NCI-H187 treated with DMSO at 0.1 percent for 48 hours (cell line): Measurements from ENCODE around the gene RNASE13.
A peak's percentile ranks its signal among the peaks of the same experiment; 100 is the strongest.
"Not testable (repeated sequence)": the region's sequence is repeated elsewhere in the genome, so short reads cannot be mapped to it uniquely, and the experiment has no call there.

Experiments used
- DNase-seq: peaks from one replicate; lab custom pipeline; 2025; lab: John Stamatoyannopoulos, UW

RNASE13 gene

DNA sequence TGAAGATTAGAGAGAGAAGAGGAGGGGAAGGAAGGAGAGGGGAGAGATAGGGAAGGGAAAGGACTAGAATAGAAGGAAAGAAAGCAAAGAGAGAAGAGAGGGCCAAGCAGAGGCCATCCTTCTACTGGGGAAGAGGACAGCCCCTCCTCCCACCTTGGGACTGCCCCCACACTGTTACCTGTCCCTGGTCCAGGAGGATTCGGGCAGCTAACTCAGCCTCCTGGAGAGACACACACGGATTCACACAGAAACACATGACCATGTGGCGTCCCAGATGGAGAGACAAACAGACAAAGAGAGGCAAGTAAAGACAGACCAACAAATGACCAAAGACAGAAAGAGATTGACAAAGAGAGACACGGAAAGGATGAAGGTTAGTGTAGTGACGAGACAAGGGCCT lies 11.9 kb downstream of the RNASE13 start:
- DNase-seq, result no peak

DNA sequence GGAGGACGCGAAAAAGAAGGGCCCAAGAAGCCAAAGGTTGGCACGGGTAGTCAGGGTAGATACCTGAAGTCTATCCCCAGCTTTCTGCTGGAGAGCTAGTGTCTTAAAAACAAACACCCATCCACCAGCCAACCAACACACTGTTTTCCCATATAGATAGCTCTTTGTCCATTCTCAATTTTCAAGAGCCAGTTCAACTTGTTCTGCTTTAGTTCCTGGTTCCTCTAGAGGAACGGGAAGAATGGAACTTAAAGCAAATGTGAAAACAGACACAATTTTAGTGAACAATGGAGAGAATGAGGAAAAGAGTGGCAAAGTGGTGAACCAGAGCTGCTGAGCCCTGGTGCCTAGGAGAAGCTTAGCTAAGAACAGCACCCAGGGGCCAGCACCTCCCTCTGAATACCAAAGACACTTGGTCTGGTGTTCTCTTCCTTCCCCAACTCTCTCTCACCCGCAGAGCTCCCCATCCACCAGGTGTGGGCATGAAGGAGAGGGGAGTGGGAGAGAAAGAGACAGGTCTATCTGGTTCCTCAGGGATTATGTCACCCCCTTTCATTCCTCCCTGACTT lies 13.5 kb downstream of the RNASE13 start:
- DNase-seq, result no peak

DNA sequence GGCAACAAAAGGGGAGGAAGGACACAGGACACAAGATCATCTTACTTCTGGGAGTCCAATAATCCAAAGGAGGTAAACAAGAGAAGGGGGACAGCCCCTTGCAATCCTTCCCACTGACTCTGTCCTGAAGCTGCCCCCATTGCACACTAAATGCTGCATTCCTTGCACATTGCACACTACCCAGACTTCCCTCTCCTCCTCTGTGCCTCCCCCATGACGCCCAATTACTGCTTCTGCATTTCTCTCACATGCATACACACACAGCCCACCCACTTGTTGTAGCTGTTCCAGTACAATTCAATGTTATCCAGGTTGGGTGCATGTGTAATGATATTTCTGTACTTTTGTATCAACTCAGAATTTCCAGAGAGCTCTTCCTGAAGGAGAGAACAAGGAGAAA lies 15.2 kb downstream of the RNASE13 start:
- DNase-seq, result no peak

DNA sequence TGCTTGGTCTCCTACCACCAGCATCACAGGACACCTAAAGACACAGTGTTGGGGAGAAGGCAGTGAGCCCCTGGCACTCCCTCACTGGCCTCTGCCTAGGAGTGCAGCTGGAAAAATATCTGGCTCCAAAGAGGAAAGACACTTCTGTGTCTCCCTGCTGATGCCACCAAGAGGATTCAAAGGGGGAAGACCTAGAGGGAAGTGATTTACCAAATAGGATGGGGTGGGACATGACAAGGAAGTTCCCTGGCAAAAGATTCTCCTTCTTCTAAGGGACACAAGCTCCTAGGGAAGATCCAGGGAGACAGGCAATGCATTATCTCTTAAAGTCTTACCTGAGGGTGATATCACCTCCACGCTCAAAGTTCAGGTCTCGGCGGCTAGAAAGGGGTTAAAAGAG lies 15.8 kb downstream of the RNASE13 start:
- DNase-seq, result no peak

DNA sequence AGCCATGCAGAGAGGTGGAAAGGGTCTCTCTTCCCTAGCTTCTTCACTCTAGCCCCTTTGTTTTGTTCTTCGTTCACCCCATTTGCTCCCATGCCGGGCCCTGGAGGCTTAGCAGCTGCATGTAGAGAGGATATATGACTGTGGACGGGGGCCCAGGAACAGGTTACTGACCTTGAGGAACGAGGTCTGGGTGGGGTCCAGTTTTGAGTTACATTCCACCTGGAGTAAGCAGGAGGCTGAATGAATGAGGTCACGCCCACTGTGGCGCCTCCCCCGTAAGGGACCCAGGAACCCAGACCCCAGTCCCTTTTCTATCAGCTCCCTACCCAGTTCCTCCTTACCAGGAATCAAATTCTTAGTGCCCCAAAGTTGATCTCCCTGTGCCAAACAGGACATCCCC lies 16.3 kb downstream of the RNASE13 start:
- no peak for DNase-seq

DNA sequence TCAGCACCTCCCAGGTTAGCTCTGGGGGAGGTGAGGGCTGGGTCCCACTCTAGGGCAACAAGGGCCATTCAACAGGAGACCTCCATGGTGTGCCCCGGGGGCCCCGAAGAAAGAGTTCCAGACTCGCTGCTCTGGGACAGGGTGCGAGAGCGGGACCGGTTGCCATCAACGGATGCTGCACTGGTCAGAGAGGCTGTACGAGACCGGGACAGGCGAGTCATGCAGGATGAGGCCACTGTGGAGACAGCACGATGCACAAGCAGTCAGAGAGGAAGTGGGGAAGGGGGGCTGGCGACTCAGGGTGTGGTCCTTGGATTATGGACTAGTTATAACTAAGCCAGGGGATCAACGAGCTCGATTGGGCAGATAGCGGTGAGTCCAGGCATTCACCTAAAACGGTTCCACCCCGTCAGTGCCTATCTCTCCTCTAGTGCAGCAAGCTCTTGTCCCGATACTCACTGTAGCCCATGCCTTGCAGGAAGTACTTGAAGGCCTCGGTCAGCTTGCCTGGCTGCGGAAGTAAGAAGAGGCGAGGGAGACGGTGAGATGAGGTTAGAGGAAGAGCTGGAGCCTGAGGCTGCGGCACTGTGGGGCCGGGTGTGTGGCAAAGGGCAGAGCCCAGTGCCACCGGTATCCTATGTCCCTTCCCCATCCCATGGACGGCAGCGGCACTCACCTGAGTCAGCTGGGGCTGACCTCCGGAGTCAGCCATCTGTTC lies 16.9 kb downstream of the RNASE13 start:
- no peak for DNase-seq

DNA sequence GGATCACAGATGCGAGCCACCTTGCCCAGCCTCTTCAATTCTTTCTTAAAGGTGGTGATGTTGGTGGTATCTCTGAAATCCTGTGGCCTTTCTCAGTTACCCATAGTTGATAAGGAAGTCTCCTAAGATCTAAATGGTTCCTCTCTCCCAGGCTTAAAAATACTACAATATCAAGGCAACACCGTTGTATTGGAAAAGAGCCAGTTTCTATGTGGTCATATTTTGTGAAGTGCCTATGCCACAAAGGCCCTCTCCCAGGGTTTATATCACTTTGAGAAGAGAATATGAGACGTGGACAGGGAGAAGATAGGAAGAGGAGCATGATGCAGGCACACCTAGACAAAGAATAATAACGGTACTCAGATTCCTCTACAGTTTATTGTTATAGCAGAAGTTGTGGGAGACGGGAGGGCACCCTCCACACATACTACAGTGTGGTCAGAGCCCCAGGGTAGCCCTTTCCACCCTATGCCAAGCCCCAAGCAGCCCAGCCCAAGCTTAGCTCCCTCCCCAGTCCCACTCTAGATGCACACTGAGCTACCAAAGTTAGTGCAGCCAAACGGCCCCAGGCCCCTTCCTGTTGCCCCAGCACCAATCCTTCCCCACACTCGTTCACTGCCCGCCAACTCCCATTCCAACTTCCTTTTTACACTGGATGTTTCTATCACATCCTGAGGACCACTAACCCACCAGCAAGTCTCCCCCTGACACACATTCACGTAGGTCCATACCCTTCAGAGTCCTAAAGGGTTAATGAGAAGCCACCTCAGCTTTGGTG lies 18.0 kb downstream of the RNASE13 start:
- no peak for DNase-seq

DNA sequence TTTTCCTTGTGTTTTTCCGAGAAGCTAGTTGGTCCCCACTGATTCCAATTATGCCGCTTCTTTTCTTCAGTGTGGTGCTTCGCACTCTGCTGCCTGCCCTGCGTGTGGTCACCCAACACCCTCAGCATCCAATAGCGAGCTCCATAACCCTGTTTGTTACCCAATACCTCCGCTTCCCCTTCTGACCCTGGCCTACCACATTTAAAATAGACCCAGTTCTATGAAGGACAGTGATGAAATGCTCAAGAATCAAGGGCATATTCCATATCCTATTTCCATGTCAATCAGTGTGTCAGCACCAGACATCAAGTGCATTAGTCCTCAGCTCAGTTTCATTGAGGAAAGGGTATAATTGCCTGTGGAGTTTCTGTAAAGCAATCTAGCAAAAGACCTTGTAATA lies 19.3 kb downstream of the RNASE13 start:
- DNase-seq, result no peak

DNA sequence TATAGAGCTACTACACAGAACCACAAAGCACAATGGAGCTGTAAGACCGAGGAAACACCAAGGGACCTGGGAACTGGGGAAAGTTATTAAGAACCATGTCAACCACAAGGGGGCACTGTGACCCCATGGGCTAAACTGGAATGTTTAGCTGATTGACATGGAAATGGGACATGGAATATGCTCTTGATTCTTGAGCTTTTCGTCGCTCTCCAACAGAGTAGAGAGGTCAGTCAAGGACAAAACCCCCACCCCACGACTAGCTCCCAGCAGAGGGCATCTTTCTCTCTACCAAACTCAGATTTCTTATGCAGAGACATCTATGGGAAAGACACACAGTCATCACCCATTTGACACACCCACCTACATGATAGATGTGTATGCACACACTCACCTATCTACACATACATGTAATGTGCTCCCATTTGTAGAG lies 19.8 kb downstream of the RNASE13 start:
- DNase-seq, result peak; percentile 66

DNA sequence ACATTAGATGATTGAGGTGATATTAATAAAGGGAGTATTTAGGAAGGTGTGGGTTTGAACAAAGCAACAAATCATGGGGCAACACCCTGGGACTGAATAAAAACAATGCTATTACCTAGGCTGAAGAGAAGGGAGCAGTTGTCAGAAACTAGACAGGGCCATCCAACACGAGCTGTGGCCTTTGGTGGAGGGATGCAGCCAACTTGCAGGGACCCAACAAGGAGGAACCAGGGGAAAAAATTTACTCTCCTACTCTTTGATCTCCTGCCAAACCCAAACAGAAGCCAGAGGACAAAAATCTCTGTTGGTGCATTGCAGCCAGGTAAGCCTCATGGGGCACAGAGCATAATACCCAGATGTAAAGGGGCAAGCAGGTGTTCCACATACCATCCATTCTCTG lies 23.5 kb downstream of the RNASE13 start:
- DNase-seq, result no peak

DNA sequence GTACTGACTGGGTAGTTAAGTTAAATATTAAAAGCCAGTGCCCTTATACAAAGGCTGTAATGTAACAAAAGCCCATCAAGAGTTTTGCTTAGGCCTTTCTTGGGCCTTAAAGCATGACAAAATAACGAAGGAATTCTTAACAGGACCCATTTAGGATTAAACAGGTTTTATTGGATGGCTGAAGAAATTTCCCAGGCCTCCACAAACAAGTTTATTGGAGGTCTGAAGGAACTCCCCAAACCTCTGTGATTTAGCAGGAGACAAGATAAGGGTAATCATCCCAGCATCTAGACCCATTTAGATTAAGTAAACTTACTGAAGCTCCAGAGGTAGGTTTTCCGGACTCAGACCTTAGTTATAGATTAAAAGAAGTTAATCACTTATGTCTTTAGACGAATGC lies 24.9 kb downstream of the RNASE13 start:
- DNase-seq, result not testable (repeated sequence)

DNA sequence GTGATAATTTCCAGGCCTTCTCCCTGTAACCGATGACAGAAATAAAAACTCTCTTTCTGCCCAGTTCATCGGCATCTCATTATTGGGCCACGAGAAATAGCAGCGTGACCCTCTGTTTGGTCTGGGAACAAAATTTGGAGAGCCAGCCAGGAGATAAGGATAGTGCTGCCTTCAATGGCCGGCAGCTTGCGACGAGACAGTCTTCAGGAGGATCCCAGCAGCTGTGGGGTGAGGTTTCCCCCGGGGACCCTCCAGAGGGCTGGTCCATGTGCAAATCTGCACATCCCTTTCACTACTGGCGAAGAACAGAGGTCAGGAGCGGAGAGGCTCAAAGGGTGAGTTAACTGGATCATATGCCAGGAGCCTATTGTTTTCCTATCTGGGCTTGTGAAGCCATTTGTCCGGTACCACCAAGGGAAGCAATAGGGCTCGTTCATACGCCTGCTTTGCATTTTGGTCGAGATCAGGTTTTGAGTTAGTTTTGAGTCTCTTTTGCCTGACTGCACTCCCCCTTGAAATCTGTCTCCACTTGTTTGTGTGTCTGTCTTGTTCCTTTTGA lies 30.7 kb downstream of the RNASE13 start:
- no peak for DNase-seq

DNA sequence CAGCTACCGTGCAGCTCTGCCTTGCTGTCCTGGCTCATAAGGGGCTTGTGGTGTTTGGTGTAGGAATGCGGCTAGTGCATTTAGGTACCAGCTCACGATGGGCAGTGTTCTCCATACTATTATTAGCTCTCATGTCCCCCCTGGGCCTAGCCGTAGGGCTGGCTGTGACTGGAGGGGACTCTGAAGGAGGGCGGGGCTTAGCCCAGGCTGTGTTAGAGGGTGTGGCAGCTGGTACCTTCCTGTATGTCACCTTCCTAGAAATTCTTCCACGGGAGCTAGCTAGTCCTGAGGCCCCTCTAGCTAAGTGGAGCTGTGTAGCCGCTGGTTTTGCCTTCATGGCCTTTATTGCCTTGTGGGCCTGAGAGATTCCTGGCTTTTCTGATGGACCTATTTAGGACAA lies 33.4 kb downstream of the RNASE13 start:
- no peak for DNase-seq

DNA sequence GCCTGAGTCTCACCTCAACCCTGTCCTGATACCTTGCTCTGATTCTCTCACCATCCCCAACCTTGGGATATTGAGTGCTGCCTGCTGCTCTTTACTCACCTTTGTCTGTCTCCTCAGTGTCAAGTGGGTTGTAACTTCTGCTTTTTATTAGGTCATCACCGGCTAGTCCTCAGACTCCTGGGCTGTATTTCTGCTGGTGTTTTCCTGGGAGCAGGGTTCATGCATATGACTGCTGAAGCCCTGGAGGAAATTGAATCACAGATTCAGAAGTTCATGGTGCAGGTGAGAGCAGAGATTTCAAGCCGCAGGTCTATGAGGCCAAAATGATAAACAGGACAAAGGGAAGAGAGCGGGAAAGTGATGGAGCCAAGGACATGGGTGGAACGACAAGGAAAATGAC lies 35.0 kb downstream of the RNASE13 start:
- no peak for DNase-seq

DNA sequence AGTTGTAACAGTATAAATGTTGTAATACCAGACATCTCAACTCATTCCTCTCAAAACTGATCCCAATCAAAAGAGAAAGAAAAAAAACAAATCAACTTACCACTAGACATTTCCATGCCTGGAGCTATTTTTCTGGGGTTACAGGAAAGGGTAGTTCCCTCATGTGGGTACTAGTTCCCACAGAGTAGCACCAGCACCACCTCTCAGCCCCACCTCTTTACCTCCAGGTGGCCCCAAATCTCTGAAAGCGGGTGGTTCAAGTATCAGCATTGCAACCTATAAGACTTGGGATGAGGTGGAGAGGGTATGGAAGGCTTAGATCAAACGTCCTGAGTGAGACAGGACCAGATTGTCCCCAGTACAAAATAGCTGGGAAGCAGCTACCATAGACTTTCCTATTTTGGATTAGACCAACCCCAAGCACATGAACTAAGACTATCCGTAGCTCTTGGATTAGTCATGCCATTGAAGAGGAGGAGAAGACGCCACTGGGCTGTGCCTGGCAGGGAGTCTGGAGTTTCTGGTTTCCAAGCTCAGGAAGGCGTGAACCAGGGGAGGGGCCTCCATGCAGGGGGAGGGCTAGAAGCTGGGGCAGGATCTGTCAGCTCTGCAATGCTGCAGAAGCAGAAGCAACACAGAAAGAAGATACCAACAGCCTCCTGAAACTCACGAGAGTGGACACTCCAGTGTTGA lies 35.8 kb downstream of the RNASE13 start, which contains the start of gene SLC39A2:
Gene SLC39A2, plus strand, starts transcription at position 620 of the 693 bp plus-strand sequence. CDS start 154 bp downstream, outside the sequence.
- no peak for DNase-seq

DNA sequence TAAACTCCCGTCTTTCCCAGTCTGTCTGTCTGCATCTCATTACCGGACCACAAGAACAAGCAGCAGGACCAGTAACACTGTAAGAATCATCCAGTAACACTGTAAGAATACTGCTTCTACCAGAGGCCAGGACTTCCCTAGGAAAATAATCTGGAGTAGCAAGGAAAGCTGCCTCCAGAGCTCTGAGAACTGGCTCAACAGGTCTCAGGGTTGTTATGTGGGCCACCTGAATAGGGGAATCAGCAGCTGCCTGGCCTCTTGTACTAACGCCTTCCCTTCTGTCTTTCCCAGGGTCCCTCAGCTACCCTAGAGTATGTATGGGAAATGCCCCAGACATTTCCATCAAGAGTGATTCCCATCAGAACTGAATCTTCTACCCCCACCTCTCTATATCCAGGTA lies 36.5 kb downstream of the RNASE13 start:
- no peak for DNase-seq

DNA sequence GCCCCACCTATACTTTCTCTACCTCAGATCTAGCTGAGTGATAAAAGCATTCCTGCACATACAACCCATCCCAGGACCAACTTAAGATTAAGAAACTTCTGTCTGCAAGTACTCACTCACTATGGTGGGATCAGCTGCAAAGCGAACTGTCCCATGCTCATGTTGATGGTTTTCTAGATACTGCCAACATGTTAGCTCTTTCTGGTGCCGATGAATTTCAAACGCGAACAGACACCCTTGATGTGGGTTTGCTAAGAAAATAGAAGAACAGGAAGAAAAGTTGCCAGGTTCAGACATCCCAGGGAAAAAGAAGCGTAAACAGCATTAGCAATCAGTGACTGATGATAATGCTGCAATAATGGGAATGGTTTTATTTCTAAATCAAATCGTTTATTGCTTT lies 37.0 kb downstream of the RNASE13 start:
- no peak for DNase-seq

DNA sequence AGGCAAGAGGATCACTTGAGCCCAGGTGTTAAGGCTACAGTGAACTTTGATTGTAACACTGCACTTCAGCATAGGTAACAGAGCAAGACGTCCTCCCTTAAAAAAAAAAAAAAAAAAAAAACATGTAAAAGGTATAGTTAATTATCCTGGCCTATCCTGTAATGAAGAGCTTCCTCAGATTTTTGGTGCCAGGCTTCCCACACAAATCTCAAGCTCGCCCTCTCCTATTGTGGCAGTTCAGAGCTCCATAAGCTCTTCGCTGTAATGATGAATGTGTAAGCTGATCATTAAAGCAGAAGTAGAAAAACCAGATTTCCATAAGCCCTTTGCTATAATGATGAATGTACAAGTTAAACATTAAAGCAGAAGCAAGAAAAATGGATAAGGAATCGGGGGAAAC lies 37.5 kb downstream of the RNASE13 start:
- DNase-seq, result no peak

DNA sequence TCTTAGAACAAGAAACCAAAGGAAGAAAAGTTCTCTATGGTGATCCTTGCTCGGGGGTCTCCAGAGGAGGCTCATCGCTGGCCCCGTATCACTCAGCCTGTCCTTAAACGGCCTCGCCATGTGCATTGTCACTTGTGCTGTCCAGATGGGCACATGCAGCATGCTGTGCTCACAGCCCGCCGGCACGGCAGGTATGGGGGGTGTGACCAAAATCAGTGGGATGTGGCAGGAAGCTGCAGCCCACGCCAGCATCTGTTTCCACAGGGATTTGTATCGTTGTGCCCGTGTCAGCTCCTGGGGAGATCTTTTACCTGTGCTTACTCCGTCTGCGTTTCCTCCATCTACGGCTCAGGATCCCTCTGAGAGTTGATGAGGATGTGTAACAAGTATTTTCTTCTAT lies 38.1 kb downstream of the RNASE13 start:
- no peak for DNase-seq

DNA sequence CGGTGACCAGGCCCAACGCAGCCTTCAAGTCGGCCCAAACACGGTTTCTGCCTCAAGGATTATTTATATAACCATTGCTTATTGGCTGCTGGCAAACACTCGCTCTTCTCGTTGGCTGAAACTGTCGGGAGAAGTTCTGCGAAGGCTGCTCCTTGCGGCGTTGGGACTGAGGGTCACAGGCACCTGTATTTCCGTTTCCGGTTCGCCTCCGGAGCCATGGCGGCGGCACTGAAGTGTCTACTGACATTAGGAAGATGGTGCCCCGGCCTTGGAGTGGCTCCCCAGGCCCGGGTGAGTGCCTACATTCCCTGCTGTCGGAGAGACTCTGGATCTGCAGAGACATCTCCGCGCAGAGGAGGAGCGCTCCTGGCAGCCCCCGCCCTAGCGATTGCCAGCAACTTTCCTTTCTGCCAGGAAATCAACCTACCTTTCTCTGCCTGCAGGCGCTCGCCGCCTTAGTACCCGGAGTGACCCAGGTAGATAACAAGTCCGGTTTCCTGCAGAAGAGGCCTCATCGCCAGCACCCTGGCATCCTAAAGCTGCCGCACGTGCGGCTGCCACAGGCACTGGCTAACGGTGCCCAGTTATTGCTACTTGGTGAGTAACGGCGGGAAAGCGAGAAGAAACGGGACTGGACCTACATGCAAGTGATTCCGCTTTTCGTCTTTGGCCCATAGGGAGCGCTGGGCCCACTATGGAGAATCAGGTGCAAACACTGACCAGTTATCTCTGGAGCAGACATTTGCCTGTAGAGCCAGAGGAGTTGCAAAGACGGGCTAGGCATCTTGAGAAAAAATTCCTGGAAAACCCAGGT lies 44.6 kb downstream of the RNASE13 start, which contains the start of gene METTL17:
Gene METTL17, plus strand, starts transcription at position 194 of the 814 bp plus-strand sequence. Its CDS starts 23 bp downstream, at position 217.
- peak; percentile 91 for DNase-seq

DNA sequence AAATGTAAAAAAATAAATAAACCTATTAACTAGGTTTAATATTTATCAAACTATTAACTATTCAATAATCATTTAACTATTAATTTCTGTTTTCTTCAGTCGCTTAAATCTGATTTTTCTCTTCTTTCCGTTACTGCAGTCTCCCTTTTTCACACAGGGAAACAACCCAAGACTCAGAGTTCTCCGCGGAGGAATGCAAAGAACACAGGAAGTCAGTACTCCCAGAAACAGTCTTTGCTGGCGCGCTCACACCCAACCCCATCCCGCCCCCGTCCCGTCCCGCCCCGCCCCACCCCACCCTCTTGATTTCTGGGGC lies 45.2 kb downstream of the RNASE13 start:
- DNase-seq, result no peak
